Mucosa of descending colon (tissue), 3 donors: ENCODE results near the gene ACADVL. TPM values are rescaled to one million over a fixed set of nuclear protein-coding genes. Genes with fewer than 3 reads are reported as not detected.
"Not testable (repeated sequence)": the region's sequence is repeated elsewhere in the genome, so short reads cannot be mapped to it uniquely, and the experiment has no call there.

Experiments used
- ATAC-seq: fragments of 200-7000 bp; cut with Tn5 transposase; one replicate; pipeline ENCODE4 v1.9.1; 2020; ENCODE audit warnings: mild to moderate bottlenecking, moderate library complexity
- DNase-seq, 3 donors: peaks; one replicate each; pipeline ENCODE4 v3.0.0-alpha.2; 2020
- H3K36me3 ChIP-seq: fragments of 200-600 bp; one replicate; pipeline ENCODE4 v1.8.0; 2021; ENCODE audit warnings: low read depth, mild to moderate bottlenecking
- H3K4me1 ChIP-seq: fragments of 200-600 bp; one replicate; pipeline ENCODE4 v1.8.0; 2021; ENCODE audit warnings: low read depth, mild to moderate bottlenecking
- H3K4me3 ChIP-seq: fragments of 200-600 bp; one replicate; pipeline ENCODE4 v1.8.0; 2021; ENCODE audit warnings: mild to moderate bottlenecking
- H3K9me3 ChIP-seq: fragments of 200-600 bp; one replicate; pipeline ENCODE4 v1.8.0; 2021; ENCODE audit warnings: mild to moderate bottlenecking
- CTCF ChIP-seq: fragments of 200-600 bp; IDR thresholded peaks from one replicate; pipeline ENCODE4 v1.8.0; 2022; ENCODE audit warnings: antibody characterized with exemption, mild to moderate bottlenecking
- intact Hi-C, 2 donors: fragments of 100-400 bp; cut with DNase I in 1 of 2; cut with micrococcal nuclease in 1 of 2; formaldehyde crosslinking; loops; one replicate each; pipeline versions ENCODE4 v1.11.0 to v1.11.1; 2022; cut with DNase I, micrococcal nuclease
- total RNA-seq, 3 donors: library from RNA; stranded (reverse); fragmentation: NEBNext Ultra II Directional in 2 of 3; extraction: Animal tissue kit (Norgen Biotek cat#: 25700) in 2 of 3; gene quantifications; one replicate each; pipeline versions ENCODE4 v1.2.1 to v1.2.4, GENCODE V29; 2021 to 2023
- donor health status: DM: no; HTN: no; CAD: no; lungs with moderate emphysema.
- donor health status: DM: no; HTN: no; CAD: no.
- donor health status: DM: no; HTN: yes; CAD: no.

The ACADVL gene
- total RNA-seq, 3 donors from 2014 or later, result 729 to 1,007 (median 804) TPM

- intact Hi-C loops, result no loop called here
- DNase-seq (peak; percentile 96 to 98 (median 97)), ATAC-seq (peak; percentile 74)
- peaks cover 21% of the 10 kb centered on the region for H3K4me1 ChIP-seq
- H3K4me3 ChIP-seq, result peak within 1 kb of the TSS; percentile 70
- H3K36me3 ChIP-seq, result peaks cover 3% of the 10 kb centered on the region
- no peak for TF ChIP-seq CTCF
- no peaks in the 10 kb centered on the region for H3K9me3 ChIP-seq
Measured at GRCh38 chr17:7241783-7242716, 22.3 kb downstream of the ACADVL start, which contains the start of gene GABARAP. Gene GABARAP, minus strand, starts transcription at chr17:7242449. Its CDS starts 119 bp downstream, at chr17:7242330.

- H3K36me3 ChIP-seq, result peaks cover 3% of the 10 kb centered on the region
- H3K4me1 ChIP-seq, result peaks cover 18% of the 10 kb centered on the region
- H3K4me3 ChIP-seq, result peak overlapping the region; percentile 70
- H3K9me3 ChIP-seq, result no peaks in the 10 kb centered on the region
- DNase-seq, result peak; percentile 97 to 99 (median 97)
- no peak for TF ChIP-seq CTCF
- peak; percentile 64 for ATAC-seq
- intact Hi-C loops, result no loop called here
Measured at GRCh38 chr17:7242717-7243452, 23.1 kb downstream of the ACADVL start.

GRCh38 chr17:7243453-7243729 is 23.7 kb downstream of the ACADVL start:
- Histone ChIP-seq H3K36me3 (peaks cover 3% of the 10 kb centered on the region), H3K4me1 (peaks cover 18% of the 10 kb centered on the region), H3K9me3 (no peaks in the 10 kb centered on the region), H3K4me3 (no peak overlapping the region)
- no peak for TF ChIP-seq CTCF
- no peak for ATAC-seq
- intact Hi-C loops, result no loop called here
- no peak for DNase-seq

- not testable (repeated sequence) for H3K4me3 ChIP-seq
Measured at GRCh38 chr17:7243838-7244237, 24.1 kb downstream of the ACADVL start.

GRCh38 chr17:7246779-7247178 is 27.0 kb downstream of the ACADVL start:
- peak in 1 of 3 donors; percentile 31 for DNase-seq
- Histone ChIP-seq H3K4me3 (no peak overlapping the region), H3K9me3 (no peaks in the 10 kb centered on the region), H3K36me3 (no peaks in the 10 kb centered on the region), H3K4me1 (peaks cover 15% of the 10 kb centered on the region)
- no peak for TF ChIP-seq CTCF
- no peak for ATAC-seq
- intact Hi-C loops, result no loop called here

More at GRCh38 chr17:7243838-7244237, 24.1 kb downstream of the ACADVL start:
- H3K36me3 ChIP-seq, H3K9me3 ChIP-seq, intact Hi-C loops, ATAC-seq: not testable (repeated sequence)
- peaks cover 18% of the 10 kb centered on the region for H3K4me1 ChIP-seq
- peak in 1 of 3 donors; percentile 54 for DNase-seq

- no peak for TF ChIP-seq CTCF
- peaks cover 24% of the 10 kb centered on the region for H3K4me1 ChIP-seq
- no peak for DNase-seq
- H3K4me3 ChIP-seq, result no peak overlapping the region
- H3K9me3 ChIP-seq, result no peaks in the 10 kb centered on the region
- intact Hi-C loops, result no loop called here
- no peak for ATAC-seq
- H3K36me3 ChIP-seq, result no peaks in the 10 kb centered on the region
Measured at GRCh38 chr17:7248796-7249195, 29.1 kb downstream of the ACADVL start.
